ENCODE results near the gene CTNNA1.

The CTNNA1 gene

GRCh38 chr5:138974227-138975063 is 221.2 kb downstream of the CTNNA1 start:
- DNase-seq, result no peak

- DNase-seq, result no peak
Measured at GRCh38 chr5:138975098-138975847, 222.0 kb downstream of the CTNNA1 start.

GRCh38 chr5:138978080-138978479 is 224.9 kb downstream of the CTNNA1 start:
- DNase-seq, result no peak

- no peak for DNase-seq
Measured at GRCh38 chr5:138978581-138978980, 225.4 kb downstream of the CTNNA1 start.

GRCh38 chr5:138979684-138980280 is 226.6 kb downstream of the CTNNA1 start:
- DNase-seq, result no peak

- DNase-seq, result no peak
Measured at GRCh38 chr5:138980441-138980840, 227.2 kb downstream of the CTNNA1 start.

- no peak for DNase-seq
Measured at GRCh38 chr5:138981131-138981530, 227.9 kb downstream of the CTNNA1 start.

- DNase-seq, result no peak
Measured at GRCh38 chr5:138981586-138981985, 228.4 kb downstream of the CTNNA1 start.

- no peak for DNase-seq
Measured at GRCh38 chr5:138983984-138984383, 230.8 kb downstream of the CTNNA1 start.

Measured in NK-92 treated with Interleukin-12 subunit alpha and Interleukin-12 subunit beta, amount 100 ng/mL, for 24 hours (cell line).